Adrenal gland (tissue), 5 donors: ENCODE data around the gene STAP2.

Source experiments
- POLR2A ChIP-seq, 2 donors: fragments of 450-650 bp; IDR thresholded peaks; one replicate each; pipeline ENCODE4 v1.6.1; 2017; ENCODE audit warnings: antibody characterized with exemption in 2 of 2, mild to moderate bottlenecking in 2 of 2, moderate library complexity in 1 of 2
- TF ChIP-seq, protein P1 (sequence below), 6 experiments: fragments of 450-650 bp in 4 of 6; fragments of 200-600 bp in 2 of 6; sonication (generic) in 1 of 6; IDR thresholded peaks; 1 replicate in 5 of 6; 2 replicates in 1 of 6; pipeline versions ENCODE4 v1.5.1 to v1.8.0; 2016 to 2021; ENCODE audit warnings: antibody characterized with exemption in 6 of 6, mild to moderate bottlenecking in 2 of 6, moderate library complexity in 1 of 6
- donor health status: DM: no; HTN: no; CAD: no.

DNA sequence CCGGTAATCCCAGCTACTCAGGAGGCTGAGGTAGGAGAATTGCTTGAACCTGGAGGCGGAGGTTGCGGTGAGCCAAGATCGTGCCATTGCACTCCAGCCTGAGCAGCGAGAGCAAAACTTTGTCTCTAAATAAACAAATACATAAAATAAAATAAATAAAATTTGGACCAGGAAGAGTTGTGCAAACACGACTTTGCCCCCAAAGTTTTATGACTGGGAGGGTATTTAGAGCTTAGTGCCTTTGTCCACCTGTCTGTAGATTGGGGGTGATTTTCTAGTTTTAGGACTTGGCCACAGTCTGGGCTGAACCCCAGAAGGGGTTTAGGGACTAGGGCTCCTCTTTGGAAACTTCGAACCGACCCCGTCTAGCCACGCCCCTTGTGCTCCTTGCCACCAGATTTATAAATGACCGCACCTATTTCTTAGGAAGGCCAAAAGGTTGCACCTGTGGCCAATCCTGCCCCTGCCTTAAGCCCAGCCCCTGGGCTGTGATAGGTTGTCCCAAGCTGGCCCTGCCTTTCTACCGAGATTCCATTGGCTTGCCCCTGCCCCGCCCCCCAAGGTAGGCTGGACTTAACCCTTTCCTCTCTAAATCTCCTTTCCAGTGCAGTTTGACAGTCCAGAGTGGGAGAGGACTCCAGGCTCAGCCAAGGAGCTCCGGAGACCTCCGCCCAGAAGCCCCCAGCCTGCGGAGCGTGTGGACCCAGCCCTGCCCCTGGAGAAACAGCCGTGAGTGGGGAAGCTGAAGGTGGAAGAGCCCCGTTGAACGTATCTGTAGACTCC lies 54.3 kb downstream of the STAP2 start:
- no peak for TF ChIP-seq POLR2A (IDR thresholded peaks at IDR 0.05)
- TF ChIP-seq, protein P1, sequence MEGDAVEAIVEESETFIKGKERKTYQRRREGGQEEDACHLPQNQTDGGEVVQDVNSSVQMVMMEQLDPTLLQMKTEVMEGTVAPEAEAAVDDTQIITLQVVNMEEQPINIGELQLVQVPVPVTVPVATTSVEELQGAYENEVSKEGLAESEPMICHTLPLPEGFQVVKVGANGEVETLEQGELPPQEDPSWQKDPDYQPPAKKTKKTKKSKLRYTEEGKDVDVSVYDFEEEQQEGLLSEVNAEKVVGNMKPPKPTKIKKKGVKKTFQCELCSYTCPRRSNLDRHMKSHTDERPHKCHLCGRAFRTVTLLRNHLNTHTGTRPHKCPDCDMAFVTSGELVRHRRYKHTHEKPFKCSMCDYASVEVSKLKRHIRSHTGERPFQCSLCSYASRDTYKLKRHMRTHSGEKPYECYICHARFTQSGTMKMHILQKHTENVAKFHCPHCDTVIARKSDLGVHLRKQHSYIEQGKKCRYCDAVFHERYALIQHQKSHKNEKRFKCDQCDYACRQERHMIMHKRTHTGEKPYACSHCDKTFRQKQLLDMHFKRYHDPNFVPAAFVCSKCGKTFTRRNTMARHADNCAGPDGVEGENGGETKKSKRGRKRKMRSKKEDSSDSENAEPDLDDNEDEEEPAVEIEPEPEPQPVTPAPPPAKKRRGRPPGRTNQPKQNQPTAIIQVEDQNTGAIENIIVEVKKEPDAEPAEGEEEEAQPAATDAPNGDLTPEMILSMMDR (IDR thresholded peaks at IDR 0.05) = no peak
